MM.1S (cell line): ENCODE results near the gene TRIM38.

Experiments
- EZH2 ChIP-seq: fragments of 300-600 bp; sonication (generic); optimal IDR thresholded peaks from 2 replicates; pipeline ENCODE3; 2017; ENCODE audit warnings: low read depth, mild to moderate bottlenecking, antibody characterized with exemption, low read length, mixed read lengths
- TF ChIP-seq, protein P1 (sequence below): fragments of 300-600 bp; sonication (generic); IDR thresholded peaks from 2 replicates; pipeline ENCODE4 v1.5.1; 2016; ENCODE audit warnings: antibody characterized with exemption, low read length, mixed read lengths

- TF ChIP-seq, protein P1, sequence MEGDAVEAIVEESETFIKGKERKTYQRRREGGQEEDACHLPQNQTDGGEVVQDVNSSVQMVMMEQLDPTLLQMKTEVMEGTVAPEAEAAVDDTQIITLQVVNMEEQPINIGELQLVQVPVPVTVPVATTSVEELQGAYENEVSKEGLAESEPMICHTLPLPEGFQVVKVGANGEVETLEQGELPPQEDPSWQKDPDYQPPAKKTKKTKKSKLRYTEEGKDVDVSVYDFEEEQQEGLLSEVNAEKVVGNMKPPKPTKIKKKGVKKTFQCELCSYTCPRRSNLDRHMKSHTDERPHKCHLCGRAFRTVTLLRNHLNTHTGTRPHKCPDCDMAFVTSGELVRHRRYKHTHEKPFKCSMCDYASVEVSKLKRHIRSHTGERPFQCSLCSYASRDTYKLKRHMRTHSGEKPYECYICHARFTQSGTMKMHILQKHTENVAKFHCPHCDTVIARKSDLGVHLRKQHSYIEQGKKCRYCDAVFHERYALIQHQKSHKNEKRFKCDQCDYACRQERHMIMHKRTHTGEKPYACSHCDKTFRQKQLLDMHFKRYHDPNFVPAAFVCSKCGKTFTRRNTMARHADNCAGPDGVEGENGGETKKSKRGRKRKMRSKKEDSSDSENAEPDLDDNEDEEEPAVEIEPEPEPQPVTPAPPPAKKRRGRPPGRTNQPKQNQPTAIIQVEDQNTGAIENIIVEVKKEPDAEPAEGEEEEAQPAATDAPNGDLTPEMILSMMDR = no peak
- no peak for TF ChIP-seq EZH2
Measured at GRCh38 chr6:25975923-25976560, 13.4 kb downstream of the TRIM38 start.
